ENCODE data around the gene DYNLT2B. TPM values are rescaled to one million over a fixed set of nuclear protein-coding genes. Genes with fewer than 3 reads are reported as not detected.
A peak's percentile ranks its signal among the peaks of the same experiment; 100 is the strongest.
"Not testable (repeated sequence)": the region's sequence is repeated elsewhere in the genome, so short reads cannot be mapped to it uniquely, and the experiment has no call there.

DYNLT2B gene

DNA sequence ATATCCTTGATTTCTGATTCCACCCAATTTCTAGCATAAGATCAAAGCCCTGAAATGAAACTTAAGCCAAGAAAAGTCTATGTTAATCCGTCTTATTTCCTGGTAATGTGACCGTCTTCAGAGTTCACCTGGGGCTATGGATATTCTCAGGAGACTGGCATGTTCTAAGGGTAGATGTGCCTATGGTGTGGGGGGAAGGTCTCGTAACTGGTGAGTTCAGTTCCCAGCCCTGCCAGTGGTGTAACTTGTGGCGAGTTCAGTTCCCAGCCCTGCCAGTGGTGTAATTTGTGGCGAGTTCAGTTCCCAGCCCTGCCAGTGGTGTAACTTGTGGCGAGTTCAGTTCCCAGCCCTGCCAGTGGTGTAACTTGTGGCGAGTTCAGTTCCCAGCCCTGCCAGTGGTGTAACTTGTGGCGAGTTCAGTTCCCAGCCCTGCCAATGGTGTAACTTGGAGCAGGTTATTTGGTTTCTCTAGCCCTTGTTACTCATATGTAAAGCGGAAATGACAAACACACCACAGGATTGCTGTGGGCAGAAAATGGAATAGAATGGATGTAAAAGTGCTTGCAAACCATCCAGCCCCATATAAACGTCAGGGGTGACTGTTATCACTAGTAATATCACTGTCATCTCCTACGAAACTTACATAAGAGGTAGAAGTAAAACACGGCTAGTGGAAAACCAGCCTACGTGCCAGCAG lies 71.3 kb downstream of the DYNLT2B start:
- peaks cover 17% of the 10 kb centered on the region for H3K79me1 ChIP-seq (replicated peaks; ENCODE audit: low read length, poor library complexity, severe bottlenecking)
- peaks cover 32 to 65% of the 10 kb centered on the region in 2 experiments for H3K36me3 ChIP-seq (ENCODE audit: control insufficient read depth in 1 of 2, insufficient read depth in 2 of 2, low read depth in 1 of 2, low read length in 2 of 2)
- no peak overlapping the region for H3K23ac ChIP-seq (ENCODE audit: low read length in 2 of 2)
- no peaks in the 10 kb centered on the region for H3K4me1 ChIP-seq (ENCODE audit: control insufficient read depth, insufficient read depth, low read depth, low read length)
- no peak overlapping the region for H3K18ac ChIP-seq (ENCODE audit: low read depth in 1 of 2, low read length in 2 of 2)
- no peak overlapping the region for H2BK120ac ChIP-seq (ENCODE audit: low read depth, low read length)
- no peak overlapping the region for H3K4me3 ChIP-seq (ENCODE audit: insufficient read depth in 1 of 2, low read depth in 1 of 2, low read length in 2 of 2)
- no peak overlapping the region for H3K14ac ChIP-seq (ENCODE audit: low read length in 2 of 2)
- no peak overlapping the region for H3K27ac ChIP-seq (ENCODE audit: low read length, poor library complexity, severe bottlenecking)
- H3K9ac ChIP-seq (ENCODE audit: low read length) = no peak overlapping the region
- H3K9me3 ChIP-seq (ENCODE audit: control insufficient read depth, low read length) = no peaks in the 10 kb centered on the region
- no peak overlapping the region for H2BK15ac ChIP-seq (ENCODE audit: low read depth, poor library complexity, severe bottlenecking)
- H2AFZ ChIP-seq (ENCODE audit: low read depth, low read length) = no peak overlapping the region
- H3K4ac ChIP-seq (ENCODE audit: low read depth in 1 of 2, low read length in 2 of 2) = no peak overlapping the region
- H3K27me3 ChIP-seq (ENCODE audit: control insufficient read depth in 1 of 2, insufficient read depth in 1 of 2, low read length in 2 of 2) = no peaks in the 10 kb centered on the region
- H4K8ac ChIP-seq (ENCODE audit: low read length) = no peak overlapping the region
- H2BK12ac ChIP-seq (ENCODE audit: low read length in 2 of 2) = peak overlapping the region in 1 of 2 experiments; percentile 54
- no peak overlapping the region for H4K91ac ChIP-seq (ENCODE audit: low read length)
- no peak overlapping the region for H2AK5ac ChIP-seq (ENCODE audit: low read length, severe bottlenecking)
- peak; percentile 16 for DNase-seq
- 97% methylated on average over 10 of the region's 13 CpGs for WGBS
- no peak overlapping the region for H3K4me2 ChIP-seq (ENCODE audit: low read length, poor library complexity, severe bottlenecking)
- no peak overlapping the region for H2BK5ac ChIP-seq (ENCODE audit: low read depth, low read length, poor library complexity, severe bottlenecking)

DNA sequence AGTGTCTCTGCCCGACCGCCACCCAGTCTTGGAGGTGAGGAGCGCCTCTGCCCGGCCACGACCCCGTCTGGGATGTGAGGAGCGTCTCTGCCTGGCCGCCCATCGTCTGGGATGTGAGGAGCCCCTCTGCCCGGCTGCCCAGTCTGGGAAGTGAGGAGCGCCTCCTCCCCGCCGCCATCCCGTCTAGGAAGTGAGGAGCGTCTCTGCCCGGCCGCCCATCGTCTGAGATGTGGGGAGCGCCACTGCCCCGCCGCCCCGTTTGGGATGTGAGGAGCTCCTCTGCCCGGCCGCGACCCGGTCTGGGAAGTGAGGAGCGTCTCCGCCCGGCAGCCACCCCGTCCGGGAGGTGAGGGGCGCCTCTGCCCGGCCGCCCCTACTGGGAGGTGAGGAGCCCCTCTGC lies 73.9 kb downstream of the DYNLT2B start:
- H3K4me3 ChIP-seq (ENCODE audit: insufficient read depth in 1 of 2, low read depth in 1 of 2, low read length in 2 of 2); H3K4ac ChIP-seq (ENCODE audit: low read depth in 1 of 2, low read length in 2 of 2): not testable (repeated sequence)
- WGBS = 96% methylated on average over 33 of the region's 34 CpGs

DNA sequence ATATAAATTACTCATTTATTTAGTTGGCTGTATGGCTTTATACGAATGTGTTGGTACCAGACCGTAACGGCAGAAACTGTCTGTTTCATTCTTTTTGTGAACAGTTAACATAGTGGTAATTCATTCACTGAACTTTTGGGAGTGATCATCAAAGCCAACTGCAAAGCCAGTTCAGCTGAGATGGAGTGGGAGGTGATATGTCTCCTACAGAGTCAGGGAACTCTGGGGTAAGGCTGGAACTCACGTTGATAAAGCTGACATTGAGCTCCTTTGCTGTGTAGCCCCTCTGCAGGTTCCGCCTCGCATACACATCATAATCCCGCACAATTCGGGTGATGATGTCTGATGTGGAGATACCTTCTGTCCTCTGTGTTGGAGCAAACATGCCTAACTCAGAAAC lies 76.3 kb downstream of the DYNLT2B start:
- Histone ChIP-seq H3K79me1 (replicated peaks; ENCODE audit: low read length, poor library complexity, severe bottlenecking) (peaks cover 9% of the 10 kb centered on the region), H2BK5ac (ENCODE audit: low read depth, low read length, poor library complexity, severe bottlenecking) (no peak overlapping the region), H2BK12ac (ENCODE audit: low read length in 2 of 2) (no peak overlapping the region), H3K4me1 (ENCODE audit: control insufficient read depth, insufficient read depth, low read depth, low read length) (peaks cover 4% of the 10 kb centered on the region), H4K91ac (ENCODE audit: low read length) (no peak overlapping the region), H2BK15ac (ENCODE audit: low read depth, poor library complexity, severe bottlenecking) (no peak overlapping the region), H3K4me3 (ENCODE audit: insufficient read depth in 1 of 2, low read depth in 1 of 2, low read length in 2 of 2) (no peak overlapping the region), H3K23ac (ENCODE audit: low read length in 2 of 2) (no peak overlapping the region), H2AFZ (ENCODE audit: low read depth, low read length) (no peak overlapping the region), H3K36me3 (ENCODE audit: control insufficient read depth in 1 of 2, insufficient read depth in 2 of 2, low read depth in 1 of 2, low read length in 2 of 2) (peaks cover 26 to 75% of the 10 kb centered on the region in 2 experiments), H3K18ac (ENCODE audit: low read depth in 1 of 2, low read length in 2 of 2) (no peak overlapping the region), H3K9ac (ENCODE audit: low read length) (no peak overlapping the region), H4K8ac (ENCODE audit: low read length) (no peak overlapping the region), H2BK120ac (ENCODE audit: low read depth, low read length) (no peak overlapping the region), H3K27me3 (ENCODE audit: control insufficient read depth in 1 of 2, insufficient read depth in 1 of 2, low read length in 2 of 2) (no peaks in the 10 kb centered on the region), H2AK5ac (ENCODE audit: low read length, severe bottlenecking) (no peak overlapping the region), H3K14ac (ENCODE audit: low read length in 2 of 2) (no peak overlapping the region), H3K4ac (ENCODE audit: low read depth in 1 of 2, low read length in 2 of 2) (no peak overlapping the region), H3K9me3 (ENCODE audit: control insufficient read depth, low read length) (no peaks in the 10 kb centered on the region), H3K4me2 (ENCODE audit: low read length, poor library complexity, severe bottlenecking) (no peak overlapping the region), H3K27ac (ENCODE audit: low read length, poor library complexity, severe bottlenecking) (no peak overlapping the region)
- 86% methylated on average over 8 of the region's 8 CpGs for WGBS
- no peak for DNase-seq

More for the DNA sequence above, 73.9 kb downstream of the DYNLT2B start:
- not testable (repeated sequence) for H3K4me1 ChIP-seq (ENCODE audit: control insufficient read depth, insufficient read depth, low read depth, low read length); H2AFZ ChIP-seq (ENCODE audit: low read depth, low read length); H3K23ac ChIP-seq (ENCODE audit: low read length in 2 of 2); H3K9me3 ChIP-seq (ENCODE audit: control insufficient read depth, low read length); DNase-seq; H4K91ac ChIP-seq (ENCODE audit: low read length); H3K9ac ChIP-seq (ENCODE audit: low read length); H2BK5ac ChIP-seq (ENCODE audit: low read depth, low read length, poor library complexity, severe bottlenecking); H2AK5ac ChIP-seq (ENCODE audit: low read length, severe bottlenecking); H3K4me2 ChIP-seq (ENCODE audit: low read length, poor library complexity, severe bottlenecking); H3K27me3 ChIP-seq (ENCODE audit: control insufficient read depth in 1 of 2, insufficient read depth in 1 of 2, low read length in 2 of 2); H2BK12ac ChIP-seq (ENCODE audit: low read length in 2 of 2); H2BK15ac ChIP-seq (ENCODE audit: low read depth, poor library complexity, severe bottlenecking); H3K14ac ChIP-seq (ENCODE audit: low read length in 2 of 2); H3K18ac ChIP-seq (ENCODE audit: low read depth in 1 of 2, low read length in 2 of 2); H4K8ac ChIP-seq (ENCODE audit: low read length); H3K27ac ChIP-seq (ENCODE audit: low read length, poor library complexity, severe bottlenecking); H2BK120ac ChIP-seq (ENCODE audit: low read depth, low read length)
- Histone ChIP-seq H3K79me1 (replicated peaks; ENCODE audit: low read length, poor library complexity, severe bottlenecking) (peaks cover 12% of the 10 kb centered on the region), H3K36me3 (ENCODE audit: control insufficient read depth in 1 of 2, insufficient read depth in 2 of 2, low read depth in 1 of 2, low read length in 2 of 2) (peaks cover 31 to 69% of the 10 kb centered on the region in 2 experiments)

Small RNA genes lying within 50 kb of the gene (small RNA-seq; reads per million reads assigned to genes)
- gene AC069257.2 (ENCODE audit: low read depth) (not detected), gene RNU6-910P (ENCODE audit: low read depth) (not detected)

Measured in mesenchymal stem cell (in vitro differentiated cells and primary cell).